ENCODE measurements around the gene IGFALS. TPM values are rescaled to one million over a fixed set of nuclear protein-coding genes. Genes with fewer than 3 reads are reported as not detected.

Gene IGFALS
- total RNA-seq, 1 donor from 2014 or later: not detected

DNA sequence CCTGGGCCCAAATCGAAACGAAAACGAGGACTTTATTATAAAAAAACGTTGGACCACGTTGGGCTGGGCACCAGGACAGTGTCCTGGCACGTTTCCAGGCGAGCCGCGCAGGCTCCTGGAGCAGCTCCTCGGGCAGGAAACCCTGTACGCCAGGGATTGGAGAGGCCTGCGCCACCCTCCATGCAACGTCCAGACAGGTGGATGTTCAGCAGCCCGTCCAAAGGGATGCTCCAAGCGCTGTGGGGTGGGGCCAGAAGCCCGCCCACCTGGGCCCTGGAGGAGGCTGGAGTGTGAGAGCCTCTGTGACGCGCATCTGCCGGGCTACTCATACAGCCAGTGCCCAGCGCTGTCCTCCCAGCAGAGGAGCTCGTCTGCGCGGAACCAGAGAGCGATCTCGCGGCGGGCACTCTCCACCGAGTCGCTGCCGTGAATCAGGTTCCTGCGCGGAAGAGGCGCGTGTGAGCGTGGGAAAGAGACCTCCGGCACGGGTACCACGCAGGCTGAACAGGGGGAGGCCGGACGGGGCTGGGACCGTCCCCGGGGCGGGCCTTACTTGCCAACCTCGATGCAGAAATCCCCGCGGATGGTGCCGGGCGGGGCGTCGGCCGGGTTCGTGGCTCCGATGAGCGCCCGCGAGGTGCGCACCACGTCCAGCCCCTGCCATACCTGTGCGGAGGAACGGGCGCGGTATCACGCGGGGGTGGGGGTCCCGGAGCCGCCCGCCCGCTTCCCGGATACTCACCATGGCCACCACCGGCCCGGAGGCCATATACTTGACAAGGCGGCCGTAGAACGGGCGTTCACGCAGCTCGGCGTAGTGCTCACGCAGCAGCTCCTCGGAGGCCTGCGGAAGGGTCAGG lies 22.9 kb downstream of the IGFALS start:
- Mint-ChIP-seq H3K9me3 (ENCODE audit: unreplicated experiment) (no peaks in the 10 kb centered on the region), H3K27me3 (ENCODE audit: unreplicated experiment) (peaks cover 15% of the 10 kb centered on the region), H3K4me1 (ENCODE audit: unreplicated experiment) (peaks cover 10% of the 10 kb centered on the region), H3K27ac (ENCODE audit: unreplicated experiment) (no peak overlapping the region), H3K4me3 (ENCODE audit: unreplicated experiment) (peak overlapping the region; percentile 92), H3K36me3 (ENCODE audit: low read depth, unreplicated experiment) (peaks cover 5% of the 10 kb centered on the region)
- no peak for DNase-seq (ENCODE audit: low spot score)
- TF ChIP-seq, protein P1, sequence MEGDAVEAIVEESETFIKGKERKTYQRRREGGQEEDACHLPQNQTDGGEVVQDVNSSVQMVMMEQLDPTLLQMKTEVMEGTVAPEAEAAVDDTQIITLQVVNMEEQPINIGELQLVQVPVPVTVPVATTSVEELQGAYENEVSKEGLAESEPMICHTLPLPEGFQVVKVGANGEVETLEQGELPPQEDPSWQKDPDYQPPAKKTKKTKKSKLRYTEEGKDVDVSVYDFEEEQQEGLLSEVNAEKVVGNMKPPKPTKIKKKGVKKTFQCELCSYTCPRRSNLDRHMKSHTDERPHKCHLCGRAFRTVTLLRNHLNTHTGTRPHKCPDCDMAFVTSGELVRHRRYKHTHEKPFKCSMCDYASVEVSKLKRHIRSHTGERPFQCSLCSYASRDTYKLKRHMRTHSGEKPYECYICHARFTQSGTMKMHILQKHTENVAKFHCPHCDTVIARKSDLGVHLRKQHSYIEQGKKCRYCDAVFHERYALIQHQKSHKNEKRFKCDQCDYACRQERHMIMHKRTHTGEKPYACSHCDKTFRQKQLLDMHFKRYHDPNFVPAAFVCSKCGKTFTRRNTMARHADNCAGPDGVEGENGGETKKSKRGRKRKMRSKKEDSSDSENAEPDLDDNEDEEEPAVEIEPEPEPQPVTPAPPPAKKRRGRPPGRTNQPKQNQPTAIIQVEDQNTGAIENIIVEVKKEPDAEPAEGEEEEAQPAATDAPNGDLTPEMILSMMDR (IDR thresholded peaks at IDR 0.05; ENCODE audit: unreplicated experiment): no peak

DNA sequence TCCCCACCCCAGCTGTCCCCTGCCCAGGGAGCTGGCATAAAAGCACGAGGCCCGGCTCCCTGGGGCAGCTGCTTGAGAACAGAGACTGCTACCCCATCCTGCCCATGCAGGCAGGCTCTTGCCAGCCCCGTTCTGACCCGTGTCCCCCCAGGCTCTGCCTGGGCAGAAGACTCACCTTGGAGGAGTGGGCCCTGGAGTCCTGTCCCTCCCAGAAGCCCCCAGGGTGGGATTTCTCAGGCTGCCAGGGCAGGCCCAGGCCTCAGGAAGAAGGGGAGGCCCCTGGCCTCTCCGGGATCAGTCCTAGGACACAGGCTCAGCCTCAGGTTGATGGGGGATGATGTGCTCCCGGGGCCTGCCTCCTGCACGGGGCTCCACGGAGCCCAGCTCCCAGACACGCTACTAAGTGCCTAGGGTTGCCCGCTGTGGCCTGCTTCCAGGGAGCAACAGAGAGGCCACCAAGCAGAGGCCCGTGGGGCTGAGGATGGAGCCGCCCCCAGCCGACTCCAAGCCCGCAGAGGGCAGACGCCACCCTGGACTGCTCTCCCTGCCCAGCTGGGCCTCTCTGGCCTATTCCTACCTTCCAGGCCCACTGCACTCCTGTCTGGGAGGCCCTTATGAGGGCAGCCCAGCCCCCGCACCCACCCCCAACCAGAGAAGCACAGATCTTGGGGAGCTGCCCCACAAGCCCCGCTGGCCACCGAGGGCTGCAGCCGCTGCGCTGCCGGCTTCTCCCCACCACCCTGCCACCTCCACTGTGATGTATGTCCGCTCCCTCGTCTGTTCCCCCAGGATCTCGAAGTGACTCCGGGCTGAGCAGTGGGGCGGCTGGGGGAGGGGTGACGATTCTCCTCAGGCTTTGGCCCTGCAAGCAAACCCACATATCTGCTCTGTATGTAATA lies 23.9 kb downstream of the IGFALS start:
- H3K27me3 Mint-ChIP-seq (ENCODE audit: unreplicated experiment): peaks cover 15% of the 10 kb centered on the region
- no peak overlapping the region for H3K27ac Mint-ChIP-seq (ENCODE audit: unreplicated experiment)
- TF ChIP-seq, protein P1 (IDR thresholded peaks at IDR 0.05; ENCODE audit: unreplicated experiment): no peak
- H3K4me3 Mint-ChIP-seq (ENCODE audit: unreplicated experiment): peak overlapping the region; percentile 37
- H3K9me3 Mint-ChIP-seq (ENCODE audit: unreplicated experiment): no peaks in the 10 kb centered on the region
- peaks cover 7% of the 10 kb centered on the region for H3K36me3 Mint-ChIP-seq (ENCODE audit: low read depth, unreplicated experiment)
- no peak for DNase-seq (ENCODE audit: low spot score)
- H3K4me1 Mint-ChIP-seq (ENCODE audit: unreplicated experiment): peaks cover 10% of the 10 kb centered on the region

DNA sequence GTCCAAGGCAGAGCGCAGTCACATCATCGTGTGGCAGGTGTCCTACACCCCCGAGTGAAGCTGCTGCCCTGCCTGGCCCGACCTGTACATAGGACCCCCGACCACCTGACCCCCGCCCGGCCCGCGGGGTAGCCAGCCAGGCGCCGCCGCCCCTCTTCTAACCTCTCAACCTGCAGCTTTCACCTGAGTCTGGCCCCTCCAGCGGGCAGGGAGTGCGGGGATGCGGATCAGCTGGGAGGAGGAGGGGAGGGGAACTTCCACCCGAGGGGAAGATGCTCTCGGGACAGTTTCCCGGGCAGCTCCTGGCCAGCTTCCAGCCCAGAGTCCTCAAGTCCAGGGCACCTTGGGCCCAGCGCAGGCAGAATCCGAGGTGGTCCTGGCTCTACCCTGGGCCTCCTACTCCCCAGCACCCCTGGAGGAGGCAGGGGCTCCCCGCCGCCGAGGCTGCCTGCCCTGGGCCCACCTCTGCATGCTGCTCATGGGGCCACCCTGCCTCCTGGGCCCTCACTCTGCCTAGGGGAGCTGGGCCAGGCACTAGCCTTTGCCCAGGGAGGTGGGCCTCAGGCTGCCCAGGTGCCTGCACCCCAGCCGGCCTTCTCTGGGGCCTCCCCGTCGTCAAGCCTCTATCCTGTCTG lies 24.6 kb downstream of the IGFALS start:
- H3K27ac Mint-ChIP-seq (ENCODE audit: unreplicated experiment): no peak overlapping the region
- H3K36me3 Mint-ChIP-seq (ENCODE audit: low read depth, unreplicated experiment): peaks cover 7% of the 10 kb centered on the region
- peaks cover 9% of the 10 kb centered on the region for H3K4me1 Mint-ChIP-seq (ENCODE audit: unreplicated experiment)
- TF ChIP-seq, protein P1 (IDR thresholded peaks at IDR 0.05; ENCODE audit: unreplicated experiment): no peak
- no peak for DNase-seq (ENCODE audit: low spot score)
- no peaks in the 10 kb centered on the region for H3K9me3 Mint-ChIP-seq (ENCODE audit: unreplicated experiment)
- H3K27me3 Mint-ChIP-seq (ENCODE audit: unreplicated experiment): peaks cover 15% of the 10 kb centered on the region
- no peak overlapping the region for H3K4me3 Mint-ChIP-seq (ENCODE audit: unreplicated experiment)

DNA sequence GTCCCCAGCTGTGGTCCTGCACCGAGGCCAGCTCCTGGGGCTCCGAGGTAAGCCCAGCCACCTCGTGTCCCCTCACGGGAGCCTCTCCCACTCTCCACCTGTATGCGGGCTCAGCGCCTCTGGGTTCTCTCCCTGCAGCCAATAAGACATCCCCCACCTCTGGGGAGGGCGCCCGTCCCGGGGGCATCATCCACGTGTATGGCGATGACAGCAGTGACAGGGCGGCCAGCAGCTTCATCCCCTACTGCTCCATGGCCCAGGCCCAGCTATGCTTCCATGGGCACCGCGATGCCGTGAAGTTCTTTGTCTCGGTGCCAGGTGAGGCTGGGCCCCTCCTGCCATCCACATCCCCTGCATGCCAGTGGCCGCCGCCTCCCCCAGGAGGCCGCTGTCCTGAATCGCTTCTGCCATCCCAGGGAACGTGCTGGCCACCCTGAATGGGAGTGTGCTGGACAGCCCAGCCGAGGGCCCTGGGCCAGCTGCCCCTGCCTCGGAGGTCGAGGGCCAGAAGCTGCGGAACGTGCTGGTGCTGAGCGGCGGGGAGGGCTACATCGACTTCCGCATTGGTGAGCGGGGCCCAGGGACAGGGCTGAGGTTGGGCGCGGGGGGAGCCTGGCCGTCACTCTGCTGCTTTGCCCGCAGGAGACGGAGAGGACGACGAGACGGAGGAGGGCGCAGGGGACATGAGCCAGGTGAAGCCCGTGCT lies 25.3 kb downstream of the IGFALS start:
- Mint-ChIP-seq H3K36me3 (ENCODE audit: low read depth, unreplicated experiment) (peaks cover 7% of the 10 kb centered on the region), H3K27me3 (ENCODE audit: unreplicated experiment) (peaks cover 15% of the 10 kb centered on the region), H3K4me1 (ENCODE audit: unreplicated experiment) (peaks cover 7% of the 10 kb centered on the region), H3K4me3 (ENCODE audit: unreplicated experiment) (no peak overlapping the region), H3K9me3 (ENCODE audit: unreplicated experiment) (no peaks in the 10 kb centered on the region), H3K27ac (ENCODE audit: unreplicated experiment) (no peak overlapping the region)
- DNase-seq (ENCODE audit: low spot score): no peak
- TF ChIP-seq, protein P1 (IDR thresholded peaks at IDR 0.05; ENCODE audit: unreplicated experiment): no peak

Data from endothelial cell (in vitro differentiated cells).